ENCODE results near the gene P4HA2. TPM values are rescaled to one million over a fixed set of nuclear protein-coding genes. Genes with fewer than 3 reads are reported as not detected.
A peak's percentile ranks its signal among the peaks of the same experiment; 100 is the strongest.

Gene P4HA2
- total RNA-seq, 4 donors from 2014 or later: 32.8 to 48.7 (median 37.6) TPM

GRCh38 chr5:132266836-132267160 lies 39.1 kb upstream of the P4HA2 start:
- H3K9me3 ChIP-seq: no peaks in the 10 kb centered on the region
- H3K27me3 ChIP-seq: no peaks in the 10 kb centered on the region
- no peak for ATAC-seq
- peaks cover 0 to 76% of the 10 kb centered on the region in 2 donors for H3K36me3 ChIP-seq
- WGBS, 2 donors (ENCODE audit: low coverage in 1 of 2): no CpG with 5 or more reads among the region's 1 CpG
- peaks cover 0 to 93% (median 54%) of the 10 kb centered on the region in 3 donors for H3K4me1 ChIP-seq
- TF ChIP-seq EP300 (IDR thresholded peaks at IDR 0.05): no peak
- no peak for TF ChIP-seq POLR2A (IDR thresholded peaks at IDR 0.05)
- TF ChIP-seq, protein P1, sequence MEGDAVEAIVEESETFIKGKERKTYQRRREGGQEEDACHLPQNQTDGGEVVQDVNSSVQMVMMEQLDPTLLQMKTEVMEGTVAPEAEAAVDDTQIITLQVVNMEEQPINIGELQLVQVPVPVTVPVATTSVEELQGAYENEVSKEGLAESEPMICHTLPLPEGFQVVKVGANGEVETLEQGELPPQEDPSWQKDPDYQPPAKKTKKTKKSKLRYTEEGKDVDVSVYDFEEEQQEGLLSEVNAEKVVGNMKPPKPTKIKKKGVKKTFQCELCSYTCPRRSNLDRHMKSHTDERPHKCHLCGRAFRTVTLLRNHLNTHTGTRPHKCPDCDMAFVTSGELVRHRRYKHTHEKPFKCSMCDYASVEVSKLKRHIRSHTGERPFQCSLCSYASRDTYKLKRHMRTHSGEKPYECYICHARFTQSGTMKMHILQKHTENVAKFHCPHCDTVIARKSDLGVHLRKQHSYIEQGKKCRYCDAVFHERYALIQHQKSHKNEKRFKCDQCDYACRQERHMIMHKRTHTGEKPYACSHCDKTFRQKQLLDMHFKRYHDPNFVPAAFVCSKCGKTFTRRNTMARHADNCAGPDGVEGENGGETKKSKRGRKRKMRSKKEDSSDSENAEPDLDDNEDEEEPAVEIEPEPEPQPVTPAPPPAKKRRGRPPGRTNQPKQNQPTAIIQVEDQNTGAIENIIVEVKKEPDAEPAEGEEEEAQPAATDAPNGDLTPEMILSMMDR (IDR thresholded peaks at IDR 0.05): no peak
- peak; percentile 4 for TF ChIP-seq POLR2AphosphoS5 (IDR thresholded peaks at IDR 0.05)
- H3K4me3 ChIP-seq: no peak overlapping the region
- peak overlapping the region in 3 of 4 donors; percentile 98 to 99 (median 98) for H3K27ac ChIP-seq

- Histone ChIP-seq H3K27ac (peak overlapping the region; percentile 76 to 99 (median 98)), H3K9me3 (no peaks in the 10 kb centered on the region), H3K4me1 (peaks cover 0 to 99% (median 60%) of the 10 kb centered on the region in 3 donors), H3K4me3 (no peak overlapping the region), H3K36me3 (peaks cover 0 to 71% of the 10 kb centered on the region in 2 donors), H3K27me3 (no peaks in the 10 kb centered on the region)
- TF ChIP-seq, protein P1 (IDR thresholded peaks at IDR 0.05): no peak
- no peak for TF ChIP-seq POLR2A (IDR thresholded peaks at IDR 0.05)
- TF ChIP-seq EP300 (IDR thresholded peaks at IDR 0.05): no peak
- no peak for TF ChIP-seq POLR2AphosphoS5 (IDR thresholded peaks at IDR 0.05)
- WGBS, 2 donors (ENCODE audit: low coverage in 1 of 2): 56% methylated on average over 3 of the region's 7 CpGs; no CpG with 5 or more reads in 1 of the 2 donors
- no peak for ATAC-seq
Measured at GRCh38 chr5:132266031-132266835, 38.6 kb upstream of the P4HA2 start.

DNA sequence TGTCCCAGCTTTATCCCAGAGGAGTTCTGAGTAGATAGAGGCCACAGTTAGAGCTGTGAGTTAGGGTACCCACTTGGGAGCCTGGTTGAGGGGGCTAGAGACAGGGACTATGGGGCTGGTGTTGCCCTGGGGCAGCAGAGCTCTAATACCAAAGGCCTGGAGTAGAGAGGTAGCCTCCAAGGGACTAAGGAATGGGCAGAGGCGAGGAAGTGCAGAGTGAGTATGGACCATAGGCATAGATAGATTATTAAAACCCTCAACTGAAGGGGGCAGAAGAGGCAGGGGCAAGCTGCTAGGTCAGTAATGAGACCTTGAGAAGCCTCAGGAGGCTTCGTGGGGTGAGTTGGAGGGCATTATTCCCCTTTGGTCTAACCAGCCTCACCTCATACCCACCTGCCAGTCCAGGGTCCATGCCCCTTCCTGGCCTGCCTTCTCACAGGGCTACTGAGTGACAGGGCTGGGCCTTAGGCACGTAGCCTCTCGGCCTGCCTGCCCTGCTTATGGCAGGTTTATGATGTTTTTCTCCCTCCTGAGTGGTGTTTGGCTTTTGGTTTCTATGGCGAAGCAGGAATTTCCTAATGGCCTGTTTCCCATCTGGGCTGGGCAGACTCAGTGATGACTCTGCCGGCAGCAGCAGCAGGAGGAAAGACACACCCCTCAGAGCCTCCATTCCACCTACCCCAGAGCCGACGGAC lies 37.8 kb upstream of the P4HA2 start:
- Histone ChIP-seq H3K4me3 (no peak overlapping the region), H3K36me3 (peaks cover 0 to 63% of the 10 kb centered on the region in 2 donors), H3K9me3 (no peaks in the 10 kb centered on the region), H3K4me1 (peaks cover 4 to 100% (median 67%) of the 10 kb centered on the region in 3 donors), H3K27me3 (no peaks in the 10 kb centered on the region), H3K27ac (peak overlapping the region; percentile 76 to 99 (median 98))
- TF ChIP-seq POLR2AphosphoS5 (IDR thresholded peaks at IDR 0.05) (peak; percentile 90), EP300 (IDR thresholded peaks at IDR 0.05) (no peak), POLR2A (IDR thresholded peaks at IDR 0.05) (peak in 1 of 2 donors; percentile 52)
- peak; percentile 88 for ATAC-seq
- 19 to 38% methylated on average over 2 to 4 of the region's 8 CpGs for WGBS, 2 donors (ENCODE audit: low coverage in 1 of 2)

GRCh38 chr5:132264546-132265335 lies 37.1 kb upstream of the P4HA2 start:
- Histone ChIP-seq H3K9me3 (no peaks in the 10 kb centered on the region), H3K27me3 (no peaks in the 10 kb centered on the region), H3K27ac (peak overlapping the region; percentile 76 to 99 (median 98)), H3K4me3 (no peak overlapping the region), H3K36me3 (peaks cover 0 to 56% of the 10 kb centered on the region in 2 donors), H3K4me1 (peaks cover 5 to 100% (median 75%) of the 10 kb centered on the region in 3 donors)
- TF ChIP-seq POLR2AphosphoS5 (IDR thresholded peaks at IDR 0.05): no peak
- no peak for TF ChIP-seq EP300 (IDR thresholded peaks at IDR 0.05)
- no peak for TF ChIP-seq POLR2A (IDR thresholded peaks at IDR 0.05)
- TF ChIP-seq, protein P1 (IDR thresholded peaks at IDR 0.05): no peak
- no peak for ATAC-seq
- 17 to 40% methylated on average over 2 to 3 of the region's 4 CpGs for WGBS, 2 donors (ENCODE audit: low coverage in 1 of 2)
